Neural cell (in vitro differentiated cells): Measurements from ENCODE around the gene SERPINI2.

Experiments used
- CTCF ChIP-seq: fragments of 450-650 bp; IDR thresholded peaks from 2 replicates; pipeline ENCODE4 v1.5.1; 2014; ENCODE audit warnings: antibody characterized with exemption, mild to moderate bottlenecking, moderate library complexity; ENCODE audit not compliant: poor library complexity, severe bottlenecking
- EP300 ChIP-seq: fragments of 450-650 bp; conservative IDR thresholded peaks from 2 replicates; pipeline ENCODE4 v1.6.1; 2014; ENCODE audit warnings: antibody characterized with exemption, mild to moderate bottlenecking, moderate library complexity; ENCODE audit not compliant: poor library complexity, severe bottlenecking
- EZH2 ChIP-seq: fragments of 200-600, 300-800 bp; shearing (Covaris generic), sonication (generic); IDR thresholded peaks from 2 replicates; pipeline ENCODE4 v1.6.1; 2014; ENCODE audit warnings: antibody characterized with exemption, low read length, borderline replicate concordance, mild to moderate bottlenecking; ENCODE audit not compliant: insufficient read depth, poor library complexity, severe bottlenecking
- POLR2AphosphoS5 ChIP-seq: IDR thresholded peaks from 2 replicates; pipeline ENCODE4 v1.6.1; 2012
- RAD21 ChIP-seq: fragments of 450-650 bp; conservative IDR thresholded peaks from 2 replicates; pipeline ENCODE4 v1.6.1; 2014; ENCODE audit warnings: antibody characterized with exemption, mild to moderate bottlenecking, moderate library complexity
- REST ChIP-seq: IDR thresholded peaks from 2 replicates; pipeline ENCODE4 v1.6.1; 2012; ENCODE audit warnings: borderline replicate concordance
- SMC3 ChIP-seq: fragments of 450-650 bp; conservative IDR thresholded peaks from 2 replicates; pipeline ENCODE4 v1.6.1; 2014; ENCODE audit warnings: antibody characterized with exemption, mild to moderate bottlenecking, moderate library complexity; ENCODE audit not compliant: poor library complexity
- TAF1 ChIP-seq: IDR thresholded peaks from 2 replicates; pipeline ENCODE4 v1.6.1; 2012; ENCODE audit warnings: low read depth

GRCh38 chr3:167501941-167502340 is 28.1 kb upstream of the SERPINI2 start:
- no peak for TF ChIP-seq CTCF
- no peak for TF ChIP-seq REST
- TF ChIP-seq RAD21: no peak
- no peak for TF ChIP-seq EZH2
- TF ChIP-seq EP300: no peak
- no peak for TF ChIP-seq TAF1
- TF ChIP-seq POLR2AphosphoS5: no peak
- no peak for TF ChIP-seq SMC3
